WTC11 (cell line): ENCODE data around the gene IFI27. TPM values are rescaled to one million over a fixed set of nuclear protein-coding genes. Genes with fewer than 3 reads are reported as not detected.

Experiments
- ATF3 ChIP-seq: sonication (generic); formaldehyde crosslinking; conservative IDR thresholded peaks from 2 replicates; pipeline ENCODE4 v1.8.1; 2022; ENCODE audit warnings: mild to moderate bottlenecking, missing genetic modification reagents
- FOXK1 ChIP-seq: sonication (generic); formaldehyde crosslinking; IDR thresholded peaks from 2 replicates; pipeline ENCODE4 v1.8.0; 2022; ENCODE audit warnings: mild to moderate bottlenecking, moderate library complexity, missing genetic modification reagents
- FOXP1 ChIP-seq: sonication (generic); formaldehyde crosslinking; IDR thresholded peaks from 2 replicates; pipeline ENCODE4 v1.8.0; 2022; ENCODE audit warnings: missing genetic modification reagents, mild to moderate bottlenecking, moderate library complexity, borderline replicate concordance
- FOXP4 ChIP-seq: sonication (generic); formaldehyde crosslinking; IDR thresholded peaks from 2 replicates; pipeline ENCODE4 v1.8.0; 2022; ENCODE audit warnings: mild to moderate bottlenecking, missing genetic modification reagents
- GABPB1 ChIP-seq: sonication (generic); formaldehyde crosslinking; IDR thresholded peaks from 2 replicates; pipeline ENCODE4 v1.8.1; 2023; ENCODE audit warnings: mild to moderate bottlenecking, missing genetic modification reagents
- JAZF1 ChIP-seq: fragments of 250-450 bp; sonication (Bioruptor Pico); IDR thresholded peaks from 2 replicates; pipeline ENCODE4 v1.9.0; 2021; ENCODE audit warnings: moderate library complexity, mild to moderate bottlenecking, inconsistent platforms
- JUN ChIP-seq: sonication (generic); formaldehyde crosslinking; IDR thresholded peaks from 2 replicates; pipeline ENCODE4 v1.8.0; 2023; ENCODE audit warnings: mild to moderate bottlenecking, missing genetic modification reagents
- MAX ChIP-seq: sonication (generic); formaldehyde crosslinking; IDR thresholded peaks from 2 replicates; pipeline ENCODE4 v1.8.0; 2022; ENCODE audit warnings: mild to moderate bottlenecking, missing genetic modification reagents
- NFE2L1 ChIP-seq: sonication (generic); formaldehyde crosslinking; IDR thresholded peaks from 2 replicates; pipeline ENCODE4 v1.8.1; 2023; ENCODE audit warnings: missing genetic modification reagents
- NFYB ChIP-seq: sonication (generic); formaldehyde crosslinking; conservative IDR thresholded peaks from 2 replicates; pipeline ENCODE4 v1.8.0; 2022; ENCODE audit warnings: low read depth, missing genetic modification reagents
- NR1H2 ChIP-seq: sonication (generic); formaldehyde crosslinking; IDR thresholded peaks from 2 replicates; pipeline ENCODE4 v1.9.0; 2021; ENCODE audit warnings: mild to moderate bottlenecking, moderate library complexity, missing genetic modification reagents
- OVOL2 ChIP-seq: fragments of 250-450 bp; sonication (Bioruptor Pico); IDR thresholded peaks from 2 replicates; pipeline ENCODE4 v1.9.0; 2021; ENCODE audit warnings: mild to moderate bottlenecking, borderline replicate concordance
- PRDM15 ChIP-seq: sonication (generic); formaldehyde crosslinking; IDR thresholded peaks from 2 replicates; pipeline ENCODE4 v1.8.0; 2022; ENCODE audit warnings: missing genetic modification reagents
- PRRX2 ChIP-seq: fragments of 250-450 bp; sonication (Bioruptor Pico); IDR thresholded peaks from 2 replicates; pipeline ENCODE4 v1.8.0; 2021; ENCODE audit warnings: mild to moderate bottlenecking
- SMAD3 ChIP-seq: sonication (generic); formaldehyde crosslinking; IDR thresholded peaks from 2 replicates; pipeline ENCODE4 v1.8.0; 2022; ENCODE audit warnings: missing genetic modification reagents, mild to moderate bottlenecking, borderline replicate concordance
- SP1 ChIP-seq: sonication (generic); formaldehyde crosslinking; conservative IDR thresholded peaks from 2 replicates; pipeline ENCODE4 v1.8.1; 2022; ENCODE audit warnings: missing genetic modification reagents
- TEAD4 ChIP-seq: sonication (generic); formaldehyde crosslinking; IDR thresholded peaks from 2 replicates; pipeline ENCODE4 v1.8.0; 2022; ENCODE audit warnings: mild to moderate bottlenecking, missing genetic modification reagents
- TP53 ChIP-seq: sonication (generic); formaldehyde crosslinking; IDR thresholded peaks from 2 replicates; pipeline ENCODE4 v1.8.1; 2023; ENCODE audit warnings: mild to moderate bottlenecking, missing genetic modification reagents
- ZNF121 ChIP-seq: sonication (generic); formaldehyde crosslinking; IDR thresholded peaks from 2 replicates; pipeline ENCODE4 v1.8.0; 2023; ENCODE audit warnings: missing genetic modification reagents
- ZNF138 ChIP-seq: sonication (generic); formaldehyde crosslinking; conservative IDR thresholded peaks from 2 replicates; pipeline ENCODE4 v1.8.1; 2022; ENCODE audit warnings: mild to moderate bottlenecking, moderate library complexity, missing genetic modification reagents
- ZNF219 ChIP-seq: sonication (generic); formaldehyde crosslinking; IDR thresholded peaks from 2 replicates; pipeline ENCODE4 v1.8.0; 2023; ENCODE audit warnings: missing genetic modification reagents, mild to moderate bottlenecking, borderline replicate concordance
- ZNF263 ChIP-seq: sonication (generic); formaldehyde crosslinking; IDR thresholded peaks from 2 replicates; pipeline ENCODE4 v1.8.1; 2022; ENCODE audit warnings: low read depth, mild to moderate bottlenecking, moderate library complexity, missing genetic modification reagents
- ZNF396 ChIP-seq: fragments of 250-450 bp; sonication (Bioruptor Pico); IDR thresholded peaks from 2 replicates; pipeline ENCODE4 v1.8.0; 2021; ENCODE audit warnings: mild to moderate bottlenecking, moderate library complexity, borderline replicate concordance
- ZNF425 ChIP-seq: fragments of 250-450 bp; sonication (Bioruptor Pico); conservative IDR thresholded peaks from 2 replicates; pipeline ENCODE4 v1.9.0; 2021; ENCODE audit warnings: mild to moderate bottlenecking
- total RNA-seq: library from RNA; stranded (reverse); gene quantifications from 3 replicates; pipeline ENCODE4 v1.2.3, GENCODE V29; 2021
- TF ChIP-seq, protein P1 (sequence below): sonication (generic); formaldehyde crosslinking; IDR thresholded peaks from 2 replicates; pipeline ENCODE4 v1.8.0; 2022; ENCODE audit warnings: mild to moderate bottlenecking, missing genetic modification reagents
- TF ChIP-seq, protein P2 (sequence below): sonication (generic); formaldehyde crosslinking; IDR thresholded peaks from 2 replicates; pipeline ENCODE4 v1.8.1; 2023; ENCODE audit warnings: mild to moderate bottlenecking, missing genetic modification reagents
- TF ChIP-seq, protein P3 (sequence below): sonication (generic); formaldehyde crosslinking; IDR thresholded peaks from 2 replicates; pipeline ENCODE4 v1.8.1; 2022; ENCODE audit warnings: missing genetic modification reagents, borderline replicate concordance
- TF ChIP-seq, protein P4 (sequence below): sonication (generic); formaldehyde crosslinking; IDR thresholded peaks from 2 replicates; pipeline ENCODE4 v1.8.1; 2023; ENCODE audit warnings: mild to moderate bottlenecking, missing genetic modification reagents, moderate library complexity

IFI27 gene
- total RNA-seq, 1 experiment from 2014 or later, result 1.8 TPM

- TF ChIP-seq ZNF425 (no peak), PRRX2 (CRISPR knock-in tag) (no peak), NFE2L1 (CRISPR knock-in tag) (no peak), ZNF121 (CRISPR knock-in tag) (no peak), ZNF219 (CRISPR knock-in tag) (no peak), PRDM15 (no peak), JUN (CRISPR knock-in tag) (no peak), ATF3 (CRISPR knock-in tag) (no peak), FOXK1 (CRISPR knock-in tag) (0 out of 2 replicates have a peak, but pooled peaks have one; percentile 71), SMAD3 (no peak), ZNF263 (CRISPR knock-in tag) (no peak), NFYB (CRISPR knock-in tag) (no peak), ZNF138 (CRISPR knock-in tag) (no peak), SP1 (CRISPR knock-in tag) (no peak), FOXP1 (CRISPR knock-in tag) (no peak), MAX (peak; percentile 80; the same call in 1 of the 2 replicates), ZNF396 (no peak), NR1H2 (CRISPR knock-in tag) (no peak), TP53 (CRISPR knock-in tag) (no peak), FOXP4 (CRISPR knock-in tag) (peak; percentile 65; the same call in 1 of the 2 replicates), GABPB1 (CRISPR knock-in tag) (peak; percentile 96), TEAD4 (no peak), OVOL2 (CRISPR knock-in tag) (no peak), JAZF1 (no peak)
- TF ChIP-seq, protein P1, sequence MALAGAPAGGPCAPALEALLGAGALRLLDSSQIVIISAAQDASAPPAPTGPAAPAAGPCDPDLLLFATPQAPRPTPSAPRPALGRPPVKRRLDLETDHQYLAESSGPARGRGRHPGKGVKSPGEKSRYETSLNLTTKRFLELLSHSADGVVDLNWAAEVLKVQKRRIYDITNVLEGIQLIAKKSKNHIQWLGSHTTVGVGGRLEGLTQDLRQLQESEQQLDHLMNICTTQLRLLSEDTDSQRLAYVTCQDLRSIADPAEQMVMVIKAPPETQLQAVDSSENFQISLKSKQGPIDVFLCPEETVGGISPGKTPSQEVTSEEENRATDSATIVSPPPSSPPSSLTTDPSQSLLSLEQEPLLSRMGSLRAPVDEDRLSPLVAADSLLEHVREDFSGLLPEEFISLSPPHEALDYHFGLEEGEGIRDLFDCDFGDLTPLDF (CRISPR knock-in tag), result no peak
- TF ChIP-seq, protein P2, sequence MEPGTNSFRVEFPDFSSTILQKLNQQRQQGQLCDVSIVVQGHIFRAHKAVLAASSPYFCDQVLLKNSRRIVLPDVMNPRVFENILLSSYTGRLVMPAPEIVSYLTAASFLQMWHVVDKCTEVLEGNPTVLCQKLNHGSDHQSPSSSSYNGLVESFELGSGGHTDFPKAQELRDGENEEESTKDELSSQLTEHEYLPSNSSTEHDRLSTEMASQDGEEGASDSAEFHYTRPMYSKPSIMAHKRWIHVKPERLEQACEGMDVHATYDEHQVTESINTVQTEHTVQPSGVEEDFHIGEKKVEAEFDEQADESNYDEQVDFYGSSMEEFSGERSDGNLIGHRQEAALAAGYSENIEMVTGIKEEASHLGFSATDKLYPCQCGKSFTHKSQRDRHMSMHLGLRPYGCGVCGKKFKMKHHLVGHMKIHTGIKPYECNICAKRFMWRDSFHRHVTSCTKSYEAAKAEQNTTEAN (CRISPR knock-in tag), result no peak
- TF ChIP-seq, protein P3, sequence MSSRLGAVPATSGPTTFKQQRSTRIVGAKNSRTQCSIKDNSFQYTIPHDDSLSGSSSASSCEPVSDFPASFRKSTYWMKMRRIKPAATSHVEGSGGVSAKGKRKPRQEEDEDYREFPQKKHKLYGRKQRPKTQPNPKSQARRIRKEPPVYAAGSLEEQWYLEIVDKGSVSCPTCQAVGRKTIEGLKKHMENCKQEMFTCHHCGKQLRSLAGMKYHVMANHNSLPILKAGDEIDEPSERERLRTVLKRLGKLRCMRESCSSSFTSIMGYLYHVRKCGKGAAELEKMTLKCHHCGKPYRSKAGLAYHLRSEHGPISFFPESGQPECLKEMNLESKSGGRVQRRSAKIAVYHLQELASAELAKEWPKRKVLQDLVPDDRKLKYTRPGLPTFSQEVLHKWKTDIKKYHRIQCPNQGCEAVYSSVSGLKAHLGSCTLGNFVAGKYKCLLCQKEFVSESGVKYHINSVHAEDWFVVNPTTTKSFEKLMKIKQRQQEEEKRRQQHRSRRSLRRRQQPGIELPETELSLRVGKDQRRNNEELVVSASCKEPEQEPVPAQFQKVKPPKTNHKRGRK (CRISPR knock-in tag), result no peak
- TF ChIP-seq, protein P4, sequence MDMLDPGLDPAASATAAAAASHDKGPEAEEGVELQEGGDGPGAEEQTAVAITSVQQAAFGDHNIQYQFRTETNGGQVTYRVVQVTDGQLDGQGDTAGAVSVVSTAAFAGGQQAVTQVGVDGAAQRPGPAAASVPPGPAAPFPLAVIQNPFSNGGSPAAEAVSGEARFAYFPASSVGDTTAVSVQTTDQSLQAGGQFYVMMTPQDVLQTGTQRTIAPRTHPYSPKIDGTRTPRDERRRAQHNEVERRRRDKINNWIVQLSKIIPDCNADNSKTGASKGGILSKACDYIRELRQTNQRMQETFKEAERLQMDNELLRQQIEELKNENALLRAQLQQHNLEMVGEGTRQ (CRISPR knock-in tag), result peak; percentile 88
These were observed 34.2 kb downstream of the IFI27 start (continued) for GRCh38 chr14:94144765-94145164.
